GM18502 (cell line): ENCODE results near the gene FAM163B.
"Not testable (repeated sequence)": the region's sequence is repeated elsewhere in the genome, so short reads cannot be mapped to it uniquely, and the experiment has no call there.

Experiments
- ATAC-seq: cut with Tn5 transposase; IDR thresholded peaks from one replicate; pipeline ENCODE4 v1.9.1; 2021; ENCODE audit warnings: mild to moderate bottlenecking; ENCODE audit not compliant: unreplicated experiment, poor library complexity

Gene FAM163B

GRCh38 chr9:133573791-133574515 lies 35.2 kb downstream of the FAM163B start:
- ATAC-seq = no peak

- no peak for ATAC-seq
These were observed 36.3 kb downstream of the FAM163B start for GRCh38 chr9:133572821-133573361.

DNA sequence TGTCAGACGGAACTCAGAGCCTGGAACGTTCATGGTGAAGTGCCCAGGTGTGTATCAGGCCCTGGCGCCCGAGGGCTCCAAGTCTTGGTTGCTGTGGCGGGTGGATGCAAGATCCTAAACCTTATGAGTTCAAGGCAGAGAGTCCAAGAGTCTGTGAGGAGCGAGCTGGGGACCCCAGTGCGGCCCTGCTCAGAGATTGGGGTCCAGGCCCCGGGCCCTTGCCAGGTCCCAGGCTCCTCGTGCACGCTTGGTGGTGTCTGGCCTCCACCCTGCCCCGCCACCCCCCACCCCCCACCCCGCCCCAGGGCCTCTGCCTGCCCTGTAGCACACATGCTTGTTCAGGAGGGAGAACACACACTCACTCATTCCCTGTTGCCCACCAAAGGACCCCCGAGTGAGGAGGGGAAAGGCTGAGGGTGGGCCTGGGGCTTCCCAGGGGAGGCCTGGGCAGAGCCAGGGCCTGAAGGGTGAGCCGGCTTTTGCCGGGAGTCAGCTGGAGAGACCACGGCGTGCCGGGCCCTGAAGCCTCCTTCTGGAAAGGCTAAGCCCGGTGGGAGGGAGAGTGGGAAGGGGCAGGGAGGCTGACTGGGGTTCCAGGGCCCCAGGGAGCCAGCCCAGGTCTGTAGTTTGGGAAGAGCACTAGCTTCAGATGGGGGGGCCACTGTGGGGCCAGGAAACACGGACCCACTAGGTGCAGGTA lies 37.1 kb downstream of the FAM163B start:
- ATAC-seq = no peak

DNA sequence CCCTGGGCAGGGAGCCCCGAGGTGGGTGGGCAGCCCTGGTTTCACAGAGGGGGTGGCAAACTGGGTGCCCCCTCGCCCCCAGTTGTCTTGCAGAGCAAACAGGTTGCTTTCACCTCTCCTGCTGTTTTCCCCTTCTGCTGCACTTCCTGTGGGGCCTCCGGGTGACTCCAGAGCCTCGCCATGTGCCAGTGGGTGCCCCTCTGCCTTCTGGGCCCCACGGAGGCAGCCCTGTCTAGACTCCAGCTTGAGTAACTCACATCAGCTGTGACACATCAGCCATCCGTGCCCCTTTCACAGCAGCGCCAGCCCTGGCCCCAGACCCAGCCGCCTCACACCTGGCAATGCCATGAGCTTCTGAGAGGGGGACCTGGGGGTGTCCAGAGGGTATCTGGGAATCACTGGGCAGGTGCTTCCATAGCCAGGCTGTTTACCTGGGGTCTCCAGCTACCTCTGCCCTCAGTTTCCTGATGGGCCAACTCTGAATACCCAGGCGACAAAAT lies 37.7 kb downstream of the FAM163B start:
- no peak for ATAC-seq

- no peak for ATAC-seq
These were observed 38.5 kb downstream of the FAM163B start for GRCh38 chr9:133570691-133571080.

DNA sequence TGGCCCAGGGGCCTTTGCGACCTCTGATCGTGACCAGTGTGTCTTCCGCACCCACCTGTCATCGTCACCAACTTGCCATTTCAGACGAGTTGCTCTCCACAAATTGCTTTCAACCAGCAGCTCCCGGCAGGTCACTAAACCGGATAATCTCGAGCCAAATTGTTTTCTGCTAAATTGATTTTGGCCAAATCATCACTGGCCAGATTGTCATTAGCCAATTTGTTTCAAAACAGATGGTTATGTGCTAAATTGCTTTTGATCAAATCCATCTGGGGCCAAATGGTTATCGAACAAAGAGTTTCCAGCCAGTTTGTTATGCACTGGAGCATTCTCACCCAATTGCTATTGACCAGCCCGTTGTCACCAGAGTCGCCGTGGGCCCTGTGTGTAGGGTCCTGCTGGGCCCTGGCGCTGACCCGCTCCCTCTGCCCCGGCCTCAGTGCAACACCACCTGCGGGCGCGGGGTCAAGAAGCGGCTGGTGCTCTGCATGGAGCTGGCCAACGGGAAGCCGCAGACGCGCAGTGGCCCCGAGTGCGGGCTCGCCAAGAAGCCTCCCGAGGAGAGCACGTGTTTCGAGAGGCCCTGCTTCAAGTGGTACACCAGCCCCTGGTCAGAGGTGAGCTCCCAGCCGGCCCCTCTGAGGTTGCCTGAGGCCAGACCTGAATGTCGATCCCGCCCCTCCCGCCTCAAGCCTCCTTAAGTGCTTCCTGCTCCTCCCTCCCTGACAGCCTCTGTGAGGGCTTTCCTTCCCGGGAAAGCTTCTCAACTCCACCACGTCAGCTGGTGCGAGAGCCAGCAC lies 39.1 kb downstream of the FAM163B start:
- no peak for ATAC-seq

DNA sequence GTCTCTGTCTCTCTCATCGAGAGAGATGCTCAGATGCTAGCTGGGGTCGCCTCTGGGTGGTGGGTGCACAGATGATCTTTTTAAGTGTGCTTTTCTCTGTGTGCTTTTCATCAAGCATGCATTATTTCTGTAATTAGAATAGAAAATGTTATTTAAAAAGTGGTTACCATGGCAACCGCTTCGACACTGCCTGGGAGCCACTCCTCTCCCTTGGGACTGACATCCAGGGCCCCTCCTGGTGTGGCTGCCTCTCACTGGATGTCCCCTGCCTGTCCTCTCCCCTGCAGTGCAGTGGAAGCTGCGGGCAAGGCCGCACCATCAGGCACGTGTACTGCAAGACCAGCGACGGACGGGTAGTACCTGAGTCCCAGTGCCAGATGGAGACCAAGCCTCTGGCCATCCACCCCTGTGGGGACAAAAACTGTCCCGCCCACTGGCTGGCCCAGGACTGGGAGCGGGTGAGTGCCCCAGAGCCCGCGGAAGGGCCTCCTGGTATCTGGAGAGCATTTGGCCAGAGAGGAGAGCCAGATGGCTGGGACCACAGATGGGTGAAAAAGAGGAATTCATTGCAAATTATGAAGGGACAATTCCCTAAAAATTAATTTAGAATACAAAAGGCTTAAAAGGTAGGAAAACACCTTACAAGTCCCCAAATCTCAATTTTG lies 39.9 kb downstream of the FAM163B start:
- ATAC-seq = no peak

- no peak for ATAC-seq
These were observed 41.0 kb downstream of the FAM163B start for GRCh38 chr9:133568186-133568585.

- no peak for ATAC-seq
These were observed 42.4 kb downstream of the FAM163B start for GRCh38 chr9:133566817-133567216.

DNA sequence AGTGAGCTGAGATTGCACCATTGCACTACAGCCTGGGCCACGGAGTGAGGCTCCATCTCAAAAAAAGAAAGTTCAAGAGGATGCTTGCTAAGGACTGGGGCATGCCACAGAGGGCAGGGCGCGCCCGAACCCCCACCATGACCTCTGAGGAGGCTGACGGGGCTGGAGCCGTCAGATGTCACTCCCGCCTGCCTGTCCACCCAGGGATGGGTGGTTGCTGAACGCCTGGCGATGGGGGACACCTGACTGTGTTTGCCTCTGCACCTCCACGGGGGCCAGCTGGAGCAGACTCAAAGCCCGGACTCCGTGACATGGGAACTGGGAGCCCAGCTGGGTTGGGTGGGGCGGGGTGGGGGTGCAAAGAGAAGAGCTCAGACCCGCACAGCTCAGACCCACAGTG lies 42.8 kb downstream of the FAM163B start:
- ATAC-seq = no peak

- no peak for ATAC-seq
These were observed 44.6 kb downstream of the FAM163B start for GRCh38 chr9:133564451-133565116.

GRCh38 chr9:133563814-133564213 lies 45.4 kb downstream of the FAM163B start:
- ATAC-seq = not testable (repeated sequence)

GRCh38 chr9:133563291-133563796 lies 45.8 kb downstream of the FAM163B start:
- no peak for ATAC-seq

DNA sequence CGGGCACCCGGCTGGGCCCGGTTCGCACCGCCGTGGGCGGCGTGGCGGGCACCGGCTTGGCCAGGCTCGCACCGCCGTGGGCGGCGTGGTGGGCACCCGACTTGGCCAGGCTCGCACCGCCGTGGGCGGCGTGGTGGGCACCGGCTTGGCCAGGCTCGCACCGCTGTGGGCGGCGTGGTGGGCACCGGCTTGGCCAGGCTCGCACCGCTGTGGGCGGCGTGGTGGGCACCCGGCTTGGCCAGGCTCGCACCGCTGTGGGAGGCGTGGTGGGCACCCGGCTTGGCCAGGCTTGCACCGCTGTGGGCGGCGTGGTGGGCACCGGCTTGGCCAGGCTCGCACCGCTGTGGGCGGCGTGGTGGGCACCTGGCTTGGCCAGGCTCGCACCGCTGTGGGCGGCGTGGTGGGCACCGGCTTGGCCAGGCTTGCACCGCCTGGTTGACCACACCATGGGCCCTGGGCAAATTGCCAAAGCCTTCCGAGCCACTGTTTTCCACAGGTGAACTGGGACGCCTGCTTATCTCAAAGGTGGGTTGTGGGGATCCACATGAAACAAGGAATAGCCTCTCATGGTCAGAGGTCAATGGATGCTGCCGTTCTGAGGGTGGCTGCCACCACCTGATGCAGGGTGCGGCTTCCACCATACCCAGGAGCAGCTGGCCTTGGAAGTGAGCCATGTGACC lies 46.4 kb downstream of the FAM163B start:
- ATAC-seq = no peak

- ATAC-seq = no peak
These were observed 47.1 kb downstream of the FAM163B start for GRCh38 chr9:133561976-133562554.

DNA sequence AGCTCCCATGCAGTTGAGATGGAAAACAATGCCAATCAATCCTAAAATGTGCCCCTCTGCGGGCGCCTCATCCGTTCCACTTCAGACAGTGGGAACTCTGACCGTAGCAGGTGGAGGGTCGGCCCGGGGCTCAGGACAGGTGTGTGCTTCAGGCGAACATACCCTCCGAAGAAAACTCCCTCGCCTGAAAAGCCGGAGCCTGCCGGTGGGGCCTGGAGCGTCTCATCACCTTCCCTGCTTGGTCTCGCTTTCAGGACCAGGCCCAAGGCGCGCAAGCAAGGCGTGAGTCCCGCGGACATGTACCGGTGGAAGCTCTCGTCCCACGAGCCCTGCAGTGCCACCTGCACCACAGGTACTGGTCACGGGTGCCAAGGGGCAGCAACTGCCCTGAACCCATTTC lies 48.2 kb downstream of the FAM163B start:
- no peak for ATAC-seq

DNA sequence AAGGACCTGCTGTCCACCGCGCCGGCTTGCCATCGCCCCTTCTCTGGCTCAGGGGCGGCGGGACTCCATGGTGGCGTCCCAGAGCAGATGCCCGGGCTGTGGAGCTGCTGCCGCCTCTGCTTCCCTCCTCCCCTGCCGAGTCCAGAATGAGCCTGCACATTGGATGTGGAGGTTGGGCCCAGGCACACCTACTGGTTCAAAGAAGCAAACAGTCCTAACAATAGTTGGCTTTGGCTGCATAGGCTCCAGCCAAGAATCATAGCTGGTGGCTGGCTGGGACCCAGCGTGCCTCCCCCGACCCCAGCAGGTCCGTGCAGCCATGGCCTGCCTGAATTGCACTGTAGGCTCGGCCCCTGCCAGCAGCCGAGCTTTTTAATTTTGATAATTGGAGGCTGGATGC lies 48.9 kb downstream of the FAM163B start:
- ATAC-seq = no peak
